Measurements from ENCODE around the gene TCF7L1. TPM values are rescaled to one million over a fixed set of nuclear protein-coding genes. Genes with fewer than 3 reads are reported as not detected.
"Not testable (repeated sequence)": the region's sequence is repeated elsewhere in the genome, so short reads cannot be mapped to it uniquely, and the experiment has no call there.

TCF7L1 gene
- total and polyA plus RNA-seq, 11 donors, result 1.9 to 9.8 (median 6.3) TPM

DNA sequence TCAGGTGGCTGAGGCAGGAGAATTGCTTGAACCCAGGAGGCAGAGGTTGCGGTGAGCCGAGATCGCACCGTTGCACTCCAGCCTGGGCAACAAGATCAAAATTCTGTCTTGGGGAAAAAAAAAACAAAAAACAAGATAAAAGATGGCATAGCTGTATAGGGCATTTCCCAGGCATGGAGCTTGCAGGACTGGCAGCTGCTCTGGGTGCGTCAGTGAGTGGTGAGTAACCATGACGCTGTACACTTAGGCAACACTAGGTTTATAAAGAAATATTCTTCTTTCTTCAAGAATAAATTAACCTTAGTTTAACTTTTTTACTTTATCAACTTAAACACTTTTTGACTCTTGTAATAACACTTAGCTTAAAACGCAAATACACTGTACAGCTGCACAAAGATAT, 179.2 kb downstream of the TCF7L1 start:
- TF ChIP-seq CTCF (IDR thresholded peaks at IDR 0.05) (no peak), POLR2A (IDR thresholded peaks at IDR 0.05) (no peak)
- 86 to 91% (median 89%) methylated on average over 7 of the region's 7 CpGs for WGBS, 4 donors
- Histone ChIP-seq H3K27me3 (no peaks in the 10 kb centered on the region), H3K36me3 (peaks cover 0 to 44% (median 26%) of the 10 kb centered on the region in 9 donors), H3K9me3 (no peaks in the 10 kb centered on the region), H3K27ac (no peak overlapping the region), H3K4me3 (no peak overlapping the region), H3K4me1 (peaks cover 0 to 25% (median 13%) of the 10 kb centered on the region in 12 donors)
- ATAC-seq, result no peak
- DNase-seq, result no peak
- intact Hi-C loops (cut with DNase I), result no loop called here

DNA sequence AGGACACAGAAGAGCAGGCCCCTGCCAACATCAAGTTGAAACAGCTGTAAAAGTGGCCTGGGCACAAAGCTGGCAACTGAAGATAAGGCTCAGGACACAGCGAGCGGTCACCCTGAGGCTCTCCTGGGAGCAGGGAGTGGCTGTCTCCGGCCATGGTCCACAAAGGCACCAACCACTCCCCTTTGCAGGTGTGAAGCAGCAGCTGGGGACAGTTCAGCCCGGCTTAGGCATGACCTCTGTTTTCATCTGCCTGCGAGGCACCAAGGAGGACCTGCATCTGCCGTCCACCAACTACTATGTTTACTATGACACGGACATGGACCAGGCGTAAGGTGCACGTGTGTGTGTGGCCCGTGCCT, 181.7 kb downstream of the TCF7L1 start:
- no peak for DNase-seq
- WGBS, 4 donors, result 78 to 88% (median 85%) methylated on average over 7 to 10 of the region's 10 CpGs
- Histone ChIP-seq H3K4me3 (no peak overlapping the region), H3K27ac (no peak overlapping the region), H3K9me3 (no peaks in the 10 kb centered on the region), H3K36me3 (peaks cover 0 to 57% (median 43%) of the 10 kb centered on the region in 9 donors), H3K4me1 (peaks cover 0 to 23% (median 6%) of the 10 kb centered on the region in 12 donors), H3K27me3 (no peaks in the 10 kb centered on the region)
- intact Hi-C loops (cut with DNase I), result loop anchor here in 2 of 10 donors (1.0 to 2.0 kb wide), 2 partner anchors 28 kb away; no protein-coding TSS in a partner anchor
- ATAC-seq, result peak in 3 of 4 donors; percentile 22 to 43 (median 30)
- TF ChIP-seq POLR2A (IDR thresholded peaks at IDR 0.05) (no peak), CTCF (IDR thresholded peaks at IDR 0.05) (no peak)

DNA sequence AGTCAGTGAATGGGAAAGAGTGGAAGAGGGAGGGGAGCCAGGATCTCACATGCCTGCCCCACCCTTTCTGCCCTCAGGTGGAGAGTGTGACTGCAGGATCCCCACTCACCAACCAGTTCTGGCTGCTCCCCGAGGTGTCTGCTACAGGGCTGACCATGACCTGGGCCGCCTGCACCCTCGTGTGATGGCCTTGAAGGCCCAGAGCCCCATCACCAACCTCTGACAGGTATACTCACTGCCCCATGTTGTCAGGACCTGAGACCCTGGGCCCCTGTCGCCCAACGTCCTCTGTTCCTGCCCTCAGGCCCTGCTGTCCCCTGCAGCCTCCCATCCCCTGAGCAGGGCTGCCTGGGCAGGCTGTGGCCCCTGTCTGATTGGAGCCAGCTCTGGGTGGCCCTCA, 182.7 kb downstream of the TCF7L1 start:
- Histone ChIP-seq H3K4me1 (peaks cover 0 to 30% (median 6%) of the 10 kb centered on the region in 12 donors), H3K36me3 (peaks cover 0 to 65% (median 48%) of the 10 kb centered on the region in 9 donors)
- not testable (repeated sequence) for H3K4me3 ChIP-seq, DNase-seq, H3K27me3 ChIP-seq, H3K9me3 ChIP-seq, H3K27ac ChIP-seq, ATAC-seq
- intact Hi-C loops (cut with DNase I), result loop anchor here in 2 of 10 donors (1.0 to 2.0 kb wide), 2 partner anchors 27 kb away; no protein-coding TSS in a partner anchor
- 75 to 78% methylated on average over 5 of the region's 5 CpGs; no CpG with 5 or more reads in 2 of the 4 donors for WGBS, 4 donors

DNA sequence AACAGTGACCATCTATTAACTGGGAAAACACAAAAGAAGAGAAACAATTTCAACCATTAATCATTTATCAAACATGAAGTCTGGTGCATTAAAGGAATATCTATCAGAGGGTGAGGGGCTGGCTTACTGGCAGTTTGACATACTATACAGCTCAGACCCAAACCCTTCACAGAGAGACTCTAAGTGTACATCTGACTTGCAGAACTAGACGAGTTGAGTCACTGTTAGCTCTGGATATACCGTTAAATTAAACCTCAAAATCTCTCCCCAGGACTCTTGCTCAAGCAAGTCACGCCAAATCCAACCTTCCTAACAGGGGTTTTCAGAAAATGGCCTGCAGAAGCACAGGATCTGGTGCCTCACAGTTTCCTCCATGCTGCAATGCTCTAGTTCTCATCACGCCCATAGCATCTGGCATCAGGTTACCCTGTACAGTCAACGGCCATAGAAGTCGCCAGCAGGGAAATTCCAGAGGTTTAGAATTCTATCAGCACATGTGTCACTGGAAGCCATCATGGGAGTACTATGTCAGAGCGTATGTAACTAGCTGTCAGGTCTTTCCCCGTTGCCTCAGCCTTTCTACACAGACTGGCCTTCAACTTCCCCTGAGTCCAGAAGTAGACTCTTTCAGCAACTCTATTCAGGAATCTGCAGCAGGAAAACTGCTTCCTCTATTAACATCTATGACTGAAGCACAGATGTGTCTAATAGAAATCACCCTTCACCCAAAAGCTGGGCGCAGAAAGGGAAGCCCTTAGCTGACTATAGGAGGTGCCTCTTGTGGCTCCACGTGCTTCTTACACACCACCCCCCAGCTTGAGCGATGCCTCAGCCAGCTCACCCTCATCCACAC, 185.3 kb downstream of the TCF7L1 start:
- ATAC-seq, result peak in 2 of 4 donors; percentile 31 to 45

More for the DNA sequence above, 185.3 kb downstream of the TCF7L1 start:
- no peaks in the 10 kb centered on the region for H3K9me3 ChIP-seq
- DNase-seq, result no peak
- peaks cover 0 to 56% (median 13%) of the 10 kb centered on the region in 12 donors for H3K4me1 ChIP-seq
- no peaks in the 10 kb centered on the region for H3K27me3 ChIP-seq
- intact Hi-C loops (cut with DNase I), result loop anchor here in 1 of 10 donors (2.0 kb wide), 1 partner anchor 24 kb away; no protein-coding TSS in a partner anchor
- H3K4me3 ChIP-seq, result no peak overlapping the region
- TF ChIP-seq CTCF (IDR thresholded peaks at IDR 0.05) (no peak), POLR2A (IDR thresholded peaks at IDR 0.05) (no peak)
- peak overlapping the region in 1 of 12 donors; percentile 48 for H3K27ac ChIP-seq
- WGBS, 4 donors, result 65 to 80% (median 72%) methylated on average over 11 of the region's 11 CpGs
- peaks cover 0 to 91% (median 74%) of the 10 kb centered on the region in 9 donors for H3K36me3 ChIP-seq
